Left ventricle myocardium inferior (tissue), 1 donor: Measurements from ENCODE around the gene CEMIP2. TPM values are rescaled to one million over a fixed set of nuclear protein-coding genes. Genes with fewer than 3 reads are reported as not detected.

Source experiments
- DNase-seq: peaks from one replicate; pipeline ENCODE4 v3.0.0-alpha.2; 2020
- H3K27ac ChIP-seq: fragments of 200-600 bp; replicated peaks from 2 replicates; pipeline ENCODE4 v1.8.0; 2021
- H3K27me3 ChIP-seq: fragments of 200-600 bp; 2 replicates; pipeline ENCODE4 v1.8.0; 2021; ENCODE audit warnings: low read depth
- H3K36me3 ChIP-seq: fragments of 200-600 bp; 2 replicates; pipeline ENCODE4 v1.8.0; 2021
- H3K4me1 ChIP-seq: fragments of 200-600 bp; 2 replicates; pipeline ENCODE4 v1.8.0; 2021
- H3K4me3 ChIP-seq: fragments of 200-600 bp; 2 replicates; pipeline ENCODE4 v1.8.0; 2021; ENCODE audit warnings: mild to moderate bottlenecking, moderate library complexity
- H3K9me3 ChIP-seq: fragments of 200-600 bp; replicated peaks from 2 replicates; pipeline ENCODE4 v1.8.0; 2021
- CTCF ChIP-seq: fragments of 200-600 bp; IDR thresholded peaks from 2 replicates; pipeline ENCODE4 v1.8.0; 2021; ENCODE audit warnings: antibody characterized with exemption, mild to moderate bottlenecking, borderline replicate concordance
- intact Hi-C: fragments of 100-400 bp; cut with micrococcal nuclease; formaldehyde crosslinking; loops from one replicate; pipeline ENCODE4 v1.11.0; 2022
- total RNA-seq: library from RNA; stranded (reverse); fragmentation: NEBNext Ultra II Directional; extraction: Animal tissue kit (Norgen Biotek cat#: 25700); gene quantifications from one replicate; pipeline ENCODE4 v1.2.1, GENCODE V29; 2021
- donor health status: DM: no; HTN: yes; CAD: no; lungs with severe emphysema.

CEMIP2 gene
- total RNA-seq, 1 donor from 2014 or later = 11.7 TPM

GRCh38 chr9:71783120-71783523 lies 14.8 kb upstream of the CEMIP2 start:
- no peak overlapping the region for H3K27ac ChIP-seq

GRCh38 chr9:71781391-71781790 lies 13.1 kb upstream of the CEMIP2 start:
- intact Hi-C loops = no loop called here
- no peak for TF ChIP-seq CTCF
- Histone ChIP-seq H3K27me3 (no peaks in the 10 kb centered on the region), H3K27ac (no peak overlapping the region), H3K36me3 (no peaks in the 10 kb centered on the region), H3K4me3 (no peak overlapping the region), H3K9me3 (no peaks in the 10 kb centered on the region), H3K4me1 (no peaks in the 10 kb centered on the region)
- DNase-seq = no peak

More at GRCh38 chr9:71783120-71783523, 14.8 kb upstream of the CEMIP2 start:
- H3K4me3 ChIP-seq = no peak overlapping the region
- TF ChIP-seq CTCF = no peak
- no peaks in the 10 kb centered on the region for H3K4me1 ChIP-seq
- no peaks in the 10 kb centered on the region for H3K36me3 ChIP-seq
- no peaks in the 10 kb centered on the region for H3K27me3 ChIP-seq
- intact Hi-C loops = no loop called here
- no peak for DNase-seq
- H3K9me3 ChIP-seq = no peaks in the 10 kb centered on the region

- Histone ChIP-seq H3K27ac (no peak overlapping the region), H3K9me3 (no peaks in the 10 kb centered on the region), H3K36me3 (no peaks in the 10 kb centered on the region), H3K27me3 (no peaks in the 10 kb centered on the region), H3K4me3 (no peak overlapping the region), H3K4me1 (no peaks in the 10 kb centered on the region)
- DNase-seq = no peak
- intact Hi-C loops = no loop called here
- TF ChIP-seq CTCF = no peak
Measured at GRCh38 chr9:71780953-71781352, 12.6 kb upstream of the CEMIP2 start.

GRCh38 chr9:71778085-71778484 lies 9.8 kb upstream of the CEMIP2 start:
- no peaks in the 10 kb centered on the region for H3K36me3 ChIP-seq
- no peak overlapping the region for H3K27ac ChIP-seq
- no peaks in the 10 kb centered on the region for H3K27me3 ChIP-seq
- no peak for DNase-seq
- no peaks in the 10 kb centered on the region for H3K4me1 ChIP-seq
- no peaks in the 10 kb centered on the region for H3K9me3 ChIP-seq
- no peak for TF ChIP-seq CTCF
- intact Hi-C loops = no loop called here
- no peak overlapping the region for H3K4me3 ChIP-seq

- H3K36me3 ChIP-seq = no peaks in the 10 kb centered on the region
- H3K4me3 ChIP-seq = no peak overlapping the region
- no peaks in the 10 kb centered on the region for H3K27me3 ChIP-seq
- peaks cover 2% of the 10 kb centered on the region for H3K4me1 ChIP-seq
- intact Hi-C loops = no loop called here
- DNase-seq = no peak
- no peaks in the 10 kb centered on the region for H3K9me3 ChIP-seq
- no peak overlapping the region for H3K27ac ChIP-seq
- TF ChIP-seq CTCF = no peak
Measured at GRCh38 chr9:71774920-71775319, 6.6 kb upstream of the CEMIP2 start.

- Histone ChIP-seq H3K27me3 (no peaks in the 10 kb centered on the region), H3K4me1 (peaks cover 22% of the 10 kb centered on the region), H3K27ac (no peak overlapping the region), H3K9me3 (no peaks in the 10 kb centered on the region), H3K4me3 (no peak overlapping the region), H3K36me3 (no peaks in the 10 kb centered on the region)
- TF ChIP-seq CTCF = no peak
- no peak for DNase-seq
- intact Hi-C loops = no loop called here
Measured at GRCh38 chr9:71772726-71773125, 4.4 kb upstream of the CEMIP2 start.
